ENCODE results near the gene MYLK4. TPM values are rescaled to one million over a fixed set of nuclear protein-coding genes. Genes with fewer than 3 reads are reported as not detected.

Gene MYLK4
- total and polyA plus RNA-seq, 8 donors, result 0.12 to 1.3 (median 0.43) TPM; not detected in 3

GRCh38 chr6:2684766-2685754 is 65.7 kb downstream of the MYLK4 start:
- Histone ChIP-seq H3K4me3 (no peak overlapping the region), H3K27ac (no peak overlapping the region), H3K27me3 (no peaks in the 10 kb centered on the region), H3K9me3 (no peaks in the 10 kb centered on the region), H3K4me1 (no peaks in the 10 kb centered on the region), H3K36me3 (no peaks in the 10 kb centered on the region)
- 93 to 96% (median 95%) methylated on average over 30 of the region's 30 CpGs for WGBS, 5 donors
- intact Hi-C loops (cut with DNase I; ENCODE audit: low total_unique reads), result no loop called here
- no peak for DNase-seq
- TF ChIP-seq POLR2A (IDR thresholded peaks at IDR 0.05), result no peak
- no peak for TF ChIP-seq CTCF (IDR thresholded peaks at IDR 0.05)
- no peak for TF ChIP-seq POLR2AphosphoS5 (IDR thresholded peaks at IDR 0.05)
- no peak for TF ChIP-seq EP300 (IDR thresholded peaks at IDR 0.05)

- Histone ChIP-seq H3K36me3 (no peaks in the 10 kb centered on the region), H3K27ac (no peak overlapping the region), H3K27me3 (no peaks in the 10 kb centered on the region), H3K9me3 (no peaks in the 10 kb centered on the region), H3K4me3 (no peak overlapping the region), H3K4me1 (no peaks in the 10 kb centered on the region)
- intact Hi-C loops (cut with DNase I; ENCODE audit: low total_unique reads), result no loop called here
- WGBS, 5 donors, result 90 to 96% (median 92%) methylated on average over 18 of the region's 18 CpGs
- no peak for DNase-seq
- TF ChIP-seq EP300 (IDR thresholded peaks at IDR 0.05), result no peak
- TF ChIP-seq CTCF (IDR thresholded peaks at IDR 0.05), result no peak
- TF ChIP-seq POLR2AphosphoS5 (IDR thresholded peaks at IDR 0.05), result no peak
- TF ChIP-seq POLR2A (IDR thresholded peaks at IDR 0.05), result no peak
Measured at GRCh38 chr6:2684103-2684749, 66.5 kb downstream of the MYLK4 start.

GRCh38 chr6:2680264-2680922 is 70.3 kb downstream of the MYLK4 start:
- H3K4me1 ChIP-seq, result no peaks in the 10 kb centered on the region
- no peak overlapping the region for H3K4me3 ChIP-seq
- H3K9me3 ChIP-seq, result no peaks in the 10 kb centered on the region
- no peak for DNase-seq
- no peak for TF ChIP-seq EP300 (IDR thresholded peaks at IDR 0.05)
- no peak for TF ChIP-seq POLR2AphosphoS5 (IDR thresholded peaks at IDR 0.05)
- TF ChIP-seq CTCF (IDR thresholded peaks at IDR 0.05), result no peak
- TF ChIP-seq POLR2A (IDR thresholded peaks at IDR 0.05), result no peak
- H3K27me3 ChIP-seq, result no peaks in the 10 kb centered on the region
- 87 to 90% (median 89%) methylated on average over 15 of the region's 15 CpGs for WGBS, 5 donors
- H3K27ac ChIP-seq, result no peak overlapping the region
- H3K36me3 ChIP-seq, result no peaks in the 10 kb centered on the region
- intact Hi-C loops (cut with DNase I; ENCODE audit: low total_unique reads), result no loop called here

- DNase-seq, result no peak
- intact Hi-C loops (cut with DNase I; ENCODE audit: low total_unique reads), result no loop called here
- 72 to 83% (median 81%) methylated on average over 4 of the region's 4 CpGs for WGBS, 5 donors
- no peak overlapping the region for H3K4me3 ChIP-seq
- no peaks in the 10 kb centered on the region for H3K36me3 ChIP-seq
- no peaks in the 10 kb centered on the region for H3K9me3 ChIP-seq
- no peaks in the 10 kb centered on the region for H3K27me3 ChIP-seq
- TF ChIP-seq CTCF (IDR thresholded peaks at IDR 0.05) (no peak), POLR2AphosphoS5 (IDR thresholded peaks at IDR 0.05) (no peak), EP300 (IDR thresholded peaks at IDR 0.05) (no peak), POLR2A (IDR thresholded peaks at IDR 0.05) (no peak)
- no peak overlapping the region for H3K27ac ChIP-seq
- no peaks in the 10 kb centered on the region for H3K4me1 ChIP-seq
Measured at GRCh38 chr6:2677080-2677593, 73.6 kb downstream of the MYLK4 start.
